Transverse colon (tissue), 4 donors: ENCODE data around the gene PTPRD. TPM values are rescaled to one million over a fixed set of nuclear protein-coding genes. Genes with fewer than 3 reads are reported as not detected.

ENCODE experiments used
- DNase-seq: peaks from one replicate; pipeline ENCODE4 v3.0.0-alpha.2; 2019
- H3K27ac ChIP-seq, 4 donors: fragments of 200-600 bp; sonication (generic); 2 replicates each; pipeline ENCODE4 v1.5.1; 2016 to 2018; ENCODE audit warnings: inconsistent platforms in 4 of 4
- H3K27me3 ChIP-seq: fragments of 200-600 bp; sonication (generic); 2 replicates; pipeline ENCODE4 v1.5.1; 2017; ENCODE audit warnings: inconsistent platforms
- H3K36me3 ChIP-seq, 4 donors: fragments of 200-600 bp; sonication (generic); 2 replicates each; pipeline ENCODE4 v1.5.1; 2017 to 2019; ENCODE audit warnings: inconsistent platforms in 4 of 4
- H3K4me1 ChIP-seq, 4 donors: fragments of 200-600 bp; sonication (generic); 2 replicates each; pipeline ENCODE4 v1.5.1; 2017 to 2020; ENCODE audit warnings: inconsistent platforms in 4 of 4
- H3K4me3 ChIP-seq, 4 donors: fragments of 200-600 bp; sonication (generic); 1 replicate in 1 of 4; 2 replicates in 3 of 4; pipeline versions ENCODE4 v1.5.1 to v1.6.1; 2017 to 2019; ENCODE audit warnings: inconsistent platforms in 4 of 4
- H3K9me3 ChIP-seq, 2 donors: fragments of 200-600 bp; sonication (generic); 2 replicates each; pipeline ENCODE4 v1.5.1; 2017 to 2019; ENCODE audit warnings: inconsistent platforms in 2 of 2
- EP300 ChIP-seq: sonication (generic); formaldehyde crosslinking; IDR thresholded peaks from one replicate; pipeline ENCODE4 v1.6.1; 2017; ENCODE audit warnings: antibody characterized with exemption, low read depth
- POLR2A ChIP-seq: fragments of 450-650 bp; IDR thresholded peaks from one replicate; pipeline ENCODE4 v1.6.1; 2016; ENCODE audit warnings: antibody characterized with exemption, mild to moderate bottlenecking, moderate library complexity
- POLR2AphosphoS5 ChIP-seq, 3 donors: sonication (generic); formaldehyde crosslinking; IDR thresholded peaks; one replicate each; pipeline ENCODE4 v1.6.1; 2016; ENCODE audit warnings: antibody characterized with exemption in 3 of 3
- WGBS, 2 donors: methylation state at CpG; one replicate each; pipeline ENCODE4 v1.1.5; 2018; ENCODE audit warnings: low coverage in 1 of 2; 5-methylcytosine and 5-hydroxymethylcytosine counted together
- in situ Hi-C, 4 donors: fragments of 200-750 bp; cut with MboI; loops; one replicate each; pipeline versions ENCODE4 v1.15.0 to v1.15.1; 2017; ENCODE audit warnings: low sequenced_read_pairs in 3 of 4, low pct_ligation_motif_present in 1 of 4, low pct_unique_long_range_greater_than_20kb in 1 of 4
- intact Hi-C: fragments of 100-400 bp; cut with DNase I; formaldehyde crosslinking; loops from one replicate; pipeline ENCODE4 v1.15.1; 2023; ENCODE audit warnings: low total_unique reads
- total RNA-seq, 4 donors: library from RNA; depleted of rRNA; stranded (reverse); fragments of >200 nt; gene quantifications; one replicate each; pipeline ENCODE4 v1.1.0, GENCODE V29; 2016
- TF ChIP-seq, protein P1 (sequence below), 5 experiments: fragments of 200-600 bp in 3 of 5; fragments of 450-650 bp in 2 of 5; sonication (generic) in 3 of 5; IDR thresholded peaks; 1 replicate in 2 of 5; 2 replicates in 3 of 5; pipeline ENCODE4 v1.5.1; 2016 to 2017; ENCODE audit warnings: antibody characterized with exemption in 5 of 5, inconsistent platforms in 3 of 5, mild to moderate bottlenecking in 2 of 5, moderate library complexity in 1 of 5

The PTPRD gene
- total RNA-seq, 4 donors from 2014 or later: 43.0 to 115 (median 79.1) TPM

DNA sequence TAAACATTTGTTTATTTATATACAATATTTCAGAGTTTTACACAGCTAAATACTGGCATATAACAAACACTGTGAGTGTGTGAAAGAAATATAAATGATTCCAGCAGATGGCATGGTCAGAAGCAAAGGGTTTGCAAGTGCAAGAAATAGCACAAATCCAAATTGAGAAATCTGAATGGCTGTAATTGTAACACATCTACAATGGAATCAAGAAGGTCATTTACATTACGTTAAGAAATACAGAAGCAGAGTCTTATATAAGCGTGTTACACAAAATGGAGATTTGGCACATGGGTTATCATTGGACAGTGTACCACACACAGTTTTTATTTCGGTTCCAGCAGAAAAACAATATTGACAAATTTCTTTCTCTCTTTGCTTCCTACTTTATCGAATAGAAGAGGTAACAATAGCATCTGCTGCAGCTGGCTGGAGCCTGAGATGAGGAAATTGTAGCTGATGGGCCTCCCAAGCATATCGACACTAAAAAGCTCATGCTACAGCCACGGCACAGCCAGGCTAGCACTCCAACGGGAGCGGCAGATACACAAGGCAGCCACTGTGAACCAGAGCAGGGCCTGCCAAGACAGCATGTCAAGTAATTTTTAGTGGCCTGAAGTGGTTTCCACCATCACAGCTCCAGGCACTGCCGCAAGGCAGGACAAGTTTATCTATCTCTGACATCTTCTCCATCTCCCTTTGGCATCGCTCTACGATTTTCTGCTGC, 2248.6 kb downstream of the PTPRD start:
- 94 to 95% methylated on average over 9 to 11 of the region's 11 CpGs for WGBS, 2 donors

DNA sequence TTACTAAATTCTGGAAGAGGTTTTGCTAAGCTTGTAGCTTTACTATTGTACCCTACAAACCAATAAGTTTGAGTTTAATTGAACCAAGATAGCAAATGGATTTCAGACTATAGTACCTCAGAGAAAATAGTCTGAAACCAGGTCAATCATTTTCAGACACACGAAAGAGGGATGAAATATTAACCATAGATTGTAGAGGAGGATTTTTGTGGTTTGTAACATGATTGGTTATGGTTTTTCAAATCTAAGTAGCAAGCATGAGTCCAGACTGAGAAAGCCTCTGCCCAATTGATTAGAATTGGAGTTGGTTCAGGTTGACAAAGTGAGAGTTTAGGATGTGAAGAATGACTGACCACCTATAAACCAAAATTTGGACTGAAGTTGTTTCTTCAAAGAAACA, 2250.6 kb downstream of the PTPRD start:
- Histone ChIP-seq H3K4me3 (no peak overlapping the region), H3K27ac (no peak overlapping the region), H3K36me3 (no peaks in the 10 kb centered on the region), H3K27me3 (no peaks in the 10 kb centered on the region), H3K9me3 (no peaks in the 10 kb centered on the region), H3K4me1 (peaks cover 0 to 5% (median 0%) of the 10 kb centered on the region in 4 donors)
- DNase-seq: no peak
- intact Hi-C loops: no loop called here
- TF ChIP-seq EP300: no peak
- WGBS, 2 donors: 51% methylated on average over 1 of the region's 1 CpG; no CpG with 5 or more reads in 1 of the 2 donors
- in situ Hi-C loops: no loop called here

More for the DNA sequence above, 2248.6 kb downstream of the PTPRD start:
- intact Hi-C loops: no loop called here
- Histone ChIP-seq H3K4me3 (no peak overlapping the region), H3K27me3 (no peaks in the 10 kb centered on the region), H3K9me3 (no peaks in the 10 kb centered on the region), H3K4me1 (peaks cover 0 to 5% (median 0%) of the 10 kb centered on the region in 4 donors), H3K27ac (no peak overlapping the region), H3K36me3 (no peaks in the 10 kb centered on the region)
- TF ChIP-seq POLR2AphosphoS5 (IDR thresholded peaks at IDR 0.05) (no peak), EP300 (no peak), POLR2A (no peak)
- TF ChIP-seq, protein P1, sequence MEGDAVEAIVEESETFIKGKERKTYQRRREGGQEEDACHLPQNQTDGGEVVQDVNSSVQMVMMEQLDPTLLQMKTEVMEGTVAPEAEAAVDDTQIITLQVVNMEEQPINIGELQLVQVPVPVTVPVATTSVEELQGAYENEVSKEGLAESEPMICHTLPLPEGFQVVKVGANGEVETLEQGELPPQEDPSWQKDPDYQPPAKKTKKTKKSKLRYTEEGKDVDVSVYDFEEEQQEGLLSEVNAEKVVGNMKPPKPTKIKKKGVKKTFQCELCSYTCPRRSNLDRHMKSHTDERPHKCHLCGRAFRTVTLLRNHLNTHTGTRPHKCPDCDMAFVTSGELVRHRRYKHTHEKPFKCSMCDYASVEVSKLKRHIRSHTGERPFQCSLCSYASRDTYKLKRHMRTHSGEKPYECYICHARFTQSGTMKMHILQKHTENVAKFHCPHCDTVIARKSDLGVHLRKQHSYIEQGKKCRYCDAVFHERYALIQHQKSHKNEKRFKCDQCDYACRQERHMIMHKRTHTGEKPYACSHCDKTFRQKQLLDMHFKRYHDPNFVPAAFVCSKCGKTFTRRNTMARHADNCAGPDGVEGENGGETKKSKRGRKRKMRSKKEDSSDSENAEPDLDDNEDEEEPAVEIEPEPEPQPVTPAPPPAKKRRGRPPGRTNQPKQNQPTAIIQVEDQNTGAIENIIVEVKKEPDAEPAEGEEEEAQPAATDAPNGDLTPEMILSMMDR (IDR thresholded peaks at IDR 0.05): no peak
- no peak for DNase-seq
- in situ Hi-C loops: no loop called here

DNA sequence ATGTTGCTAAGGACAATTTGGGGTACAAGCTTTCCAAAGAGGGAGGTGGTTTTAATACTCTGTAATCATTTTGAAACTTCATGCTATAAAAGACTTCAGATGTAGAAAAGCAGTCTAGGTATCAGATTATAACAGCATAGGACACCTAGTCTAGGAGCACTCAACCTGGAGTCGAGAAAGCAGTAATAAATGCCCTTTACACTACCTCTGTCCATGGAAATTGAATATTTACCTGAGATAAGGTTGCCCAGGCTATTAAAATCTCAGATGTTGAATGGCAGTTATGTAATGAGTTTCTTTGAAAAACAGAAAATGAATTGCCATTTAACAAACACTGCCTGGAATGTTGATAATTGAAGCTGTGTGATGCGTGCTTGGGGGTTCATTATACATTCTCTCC, 2251.4 kb downstream of the PTPRD start:
- in situ Hi-C loops: no loop called here
- TF ChIP-seq POLR2A (no peak), POLR2AphosphoS5 (IDR thresholded peaks at IDR 0.05) (no peak), EP300 (no peak)
- TF ChIP-seq, protein P1 (IDR thresholded peaks at IDR 0.05): no peak
- DNase-seq: no peak
- Histone ChIP-seq H3K36me3 (no peaks in the 10 kb centered on the region), H3K4me3 (no peak overlapping the region), H3K27me3 (no peaks in the 10 kb centered on the region), H3K27ac (no peak overlapping the region), H3K9me3 (no peaks in the 10 kb centered on the region), H3K4me1 (peaks cover 0 to 5% (median 0%) of the 10 kb centered on the region in 4 donors)
- 38 to 46% methylated on average over 1 to 2 of the region's 2 CpGs for WGBS, 2 donors
- intact Hi-C loops: no loop called here

DNA sequence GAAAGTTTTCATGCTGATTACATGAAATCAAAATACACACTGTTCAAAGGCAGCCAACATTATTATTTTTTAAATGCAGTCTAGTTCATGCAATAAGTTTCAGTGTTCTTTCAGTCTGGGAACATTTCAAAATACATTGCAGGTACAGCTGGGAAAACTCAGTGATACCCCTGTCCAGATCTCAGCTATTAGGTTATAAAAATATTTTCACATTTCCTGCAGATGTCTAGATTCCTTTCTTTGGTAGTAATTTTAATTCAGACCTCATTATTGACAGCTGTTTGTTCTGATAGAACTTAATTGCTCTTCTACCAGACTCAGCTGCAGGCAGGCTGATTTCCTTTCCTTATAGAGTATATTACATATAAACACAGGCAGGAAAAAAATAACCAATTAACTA, 2256.4 kb downstream of the PTPRD start:
- Histone ChIP-seq H3K4me1 (peaks cover 0 to 5% (median 0%) of the 10 kb centered on the region in 4 donors), H3K36me3 (no peaks in the 10 kb centered on the region), H3K27me3 (no peaks in the 10 kb centered on the region), H3K9me3 (no peaks in the 10 kb centered on the region), H3K27ac (no peak overlapping the region), H3K4me3 (no peak overlapping the region)
- TF ChIP-seq, protein P1 (IDR thresholded peaks at IDR 0.05): no peak
- TF ChIP-seq POLR2AphosphoS5 (IDR thresholded peaks at IDR 0.05) (no peak), POLR2A (no peak), EP300 (no peak)
- DNase-seq: no peak
- in situ Hi-C loops (no loop called here), intact Hi-C loops (no loop called here)

DNA sequence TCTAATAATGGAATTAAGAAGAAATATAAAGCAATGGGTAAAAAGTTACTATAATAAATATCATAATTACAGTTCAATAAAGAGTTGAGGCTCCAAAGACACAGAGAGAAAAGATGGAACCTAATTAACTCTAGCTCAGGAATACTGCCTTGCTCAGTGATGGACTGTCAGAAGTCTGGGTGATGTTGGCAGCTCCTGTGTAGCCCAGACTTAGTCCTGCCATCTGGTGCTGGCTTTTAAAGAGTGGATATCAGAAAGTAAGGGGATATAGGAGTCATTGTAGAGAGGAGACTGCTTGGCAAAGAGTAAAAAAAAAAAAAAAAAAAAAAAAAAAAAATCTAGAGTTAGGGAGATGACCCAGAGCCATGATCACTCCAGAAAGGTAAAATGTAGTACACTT, 2261.4 kb downstream of the PTPRD start:
- TF ChIP-seq EP300 (no peak), POLR2AphosphoS5 (IDR thresholded peaks at IDR 0.05) (no peak), POLR2A (no peak)
- TF ChIP-seq, protein P1 (IDR thresholded peaks at IDR 0.05): no peak
- intact Hi-C loops: no loop called here
- Histone ChIP-seq H3K27me3 (no peaks in the 10 kb centered on the region), H3K9me3 (no peaks in the 10 kb centered on the region), H3K36me3 (no peaks in the 10 kb centered on the region), H3K4me1 (no peaks in the 10 kb centered on the region), H3K27ac (no peak overlapping the region), H3K4me3 (no peak overlapping the region)
- DNase-seq: no peak
- in situ Hi-C loops: no loop called here
